Astrocyte (in vitro differentiated cells and primary cell): ENCODE data around the gene AP3S1.

Experiments
- EZH2 ChIP-seq: IDR thresholded peaks from 2 replicates; pipeline ENCODE4 v1.6.1; 2012; ENCODE audit warnings: mild to moderate bottlenecking, low read length, inconsistent platforms; ENCODE audit not compliant: insufficient read depth
- TF ChIP-seq, protein P1 (sequence below): IDR thresholded peaks from 2 replicates; pipeline ENCODE4 v1.5.1; 2011; ENCODE audit warnings: low read depth, mild to moderate bottlenecking, inconsistent platforms, low read length, moderate library complexity; ENCODE audit not compliant: insufficient read depth

DNA sequence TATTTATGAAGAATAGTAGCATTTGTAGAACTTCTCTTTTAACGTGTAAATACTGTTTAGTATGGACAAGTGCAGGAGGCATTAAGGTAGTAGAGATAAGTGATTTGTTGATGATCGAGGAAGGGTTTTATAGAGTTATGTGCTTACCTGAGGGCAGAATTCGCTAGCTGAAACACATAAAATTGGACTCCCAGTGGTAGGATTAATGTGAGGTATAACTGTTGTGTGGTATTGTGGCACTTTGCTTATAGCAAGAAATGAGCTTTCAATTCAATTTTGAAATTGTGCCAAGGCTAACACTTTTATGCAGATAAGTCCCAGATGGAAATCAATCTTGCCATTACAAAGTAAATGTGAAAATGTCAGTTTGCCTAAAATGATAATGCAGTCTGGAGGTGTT, 1.2 kb downstream of the AP3S1 start:
- TF ChIP-seq, protein P1, sequence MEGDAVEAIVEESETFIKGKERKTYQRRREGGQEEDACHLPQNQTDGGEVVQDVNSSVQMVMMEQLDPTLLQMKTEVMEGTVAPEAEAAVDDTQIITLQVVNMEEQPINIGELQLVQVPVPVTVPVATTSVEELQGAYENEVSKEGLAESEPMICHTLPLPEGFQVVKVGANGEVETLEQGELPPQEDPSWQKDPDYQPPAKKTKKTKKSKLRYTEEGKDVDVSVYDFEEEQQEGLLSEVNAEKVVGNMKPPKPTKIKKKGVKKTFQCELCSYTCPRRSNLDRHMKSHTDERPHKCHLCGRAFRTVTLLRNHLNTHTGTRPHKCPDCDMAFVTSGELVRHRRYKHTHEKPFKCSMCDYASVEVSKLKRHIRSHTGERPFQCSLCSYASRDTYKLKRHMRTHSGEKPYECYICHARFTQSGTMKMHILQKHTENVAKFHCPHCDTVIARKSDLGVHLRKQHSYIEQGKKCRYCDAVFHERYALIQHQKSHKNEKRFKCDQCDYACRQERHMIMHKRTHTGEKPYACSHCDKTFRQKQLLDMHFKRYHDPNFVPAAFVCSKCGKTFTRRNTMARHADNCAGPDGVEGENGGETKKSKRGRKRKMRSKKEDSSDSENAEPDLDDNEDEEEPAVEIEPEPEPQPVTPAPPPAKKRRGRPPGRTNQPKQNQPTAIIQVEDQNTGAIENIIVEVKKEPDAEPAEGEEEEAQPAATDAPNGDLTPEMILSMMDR = no peak
- no peak for TF ChIP-seq EZH2
